Progenitor cell of endocrine pancreas (in vitro differentiated cells): ENCODE data around the gene PUM1. TPM values are rescaled to one million over a fixed set of nuclear protein-coding genes. Genes with fewer than 3 reads are reported as not detected.
A peak's percentile ranks its signal among the peaks of the same experiment; 100 is the strongest.
"Not testable (repeated sequence)": the region's sequence is repeated elsewhere in the genome, so short reads cannot be mapped to it uniquely, and the experiment has no call there.

Source experiments
- DNase-seq: peaks from one replicate; pipeline ENCODE4 v3.0.0; 2021; ENCODE audit warnings: low spot score; ENCODE audit not compliant: unreplicated experiment
- H3K27ac Mint-ChIP-seq: 2 replicates; pipeline ENCODE4 v1.8.0; 2021; ENCODE audit warnings: mild to moderate bottlenecking, moderate library complexity, mixed read lengths
- H3K27me3 Mint-ChIP-seq: 2 replicates; pipeline ENCODE4 v1.8.0; 2021; ENCODE audit warnings: mixed read lengths
- H3K36me3 Mint-ChIP-seq: 2 replicates; pipeline ENCODE4 v1.8.0; 2022; ENCODE audit warnings: mixed read lengths; ENCODE audit not compliant: insufficient read depth
- H3K4me1 Mint-ChIP-seq: 2 replicates; pipeline ENCODE4 v1.8.0; 2021; ENCODE audit warnings: low read depth, mixed read lengths
- H3K4me3 Mint-ChIP-seq: 2 replicates; pipeline ENCODE4 v1.8.0; 2021; ENCODE audit warnings: low read depth, mild to moderate bottlenecking, moderate library complexity, mixed read lengths
- H3K9me3 Mint-ChIP-seq: 2 replicates; pipeline ENCODE4 v1.8.0; 2021; ENCODE audit warnings: low read depth, mixed read lengths
- total RNA-seq: library from RNA; stranded (reverse); gene quantifications from 2 replicates; pipeline ENCODE4 v1.2.1, GENCODE V29; 2021
- TF ChIP-seq, protein P1 (sequence below): fragments of 200-600 bp; sonication (generic); IDR thresholded peaks from one replicate; pipeline ENCODE4 v1.5.0; 2021; ENCODE audit warnings: antibody characterized with exemption, mild to moderate bottlenecking; ENCODE audit not compliant: unreplicated experiment

Gene PUM1
- total RNA-seq, 1 donor from 2014 or later: 249 TPM

DNA sequence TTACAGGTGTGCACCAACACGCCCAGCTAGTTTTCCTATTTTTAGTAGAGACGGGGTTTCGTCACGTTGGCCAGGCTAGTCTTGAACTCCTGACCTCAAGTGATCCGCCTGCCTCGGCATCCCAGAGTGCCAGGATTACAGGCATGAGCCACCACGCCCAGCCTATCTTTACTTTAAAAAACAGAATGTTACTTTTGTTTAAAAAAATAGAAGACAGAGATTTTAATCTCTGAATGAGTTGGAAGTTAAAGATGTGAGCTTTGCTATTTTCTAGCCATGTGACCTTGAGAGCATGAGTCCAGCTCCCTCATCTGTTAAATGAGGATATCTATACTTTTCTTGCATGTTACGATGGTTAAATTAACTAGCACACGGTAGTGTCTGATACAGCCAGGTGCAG lies 3.9 kb upstream of the PUM1 start:
- H3K36me3 Mint-ChIP-seq: peaks cover 2% of the 10 kb centered on the region
- TF ChIP-seq, protein P1, sequence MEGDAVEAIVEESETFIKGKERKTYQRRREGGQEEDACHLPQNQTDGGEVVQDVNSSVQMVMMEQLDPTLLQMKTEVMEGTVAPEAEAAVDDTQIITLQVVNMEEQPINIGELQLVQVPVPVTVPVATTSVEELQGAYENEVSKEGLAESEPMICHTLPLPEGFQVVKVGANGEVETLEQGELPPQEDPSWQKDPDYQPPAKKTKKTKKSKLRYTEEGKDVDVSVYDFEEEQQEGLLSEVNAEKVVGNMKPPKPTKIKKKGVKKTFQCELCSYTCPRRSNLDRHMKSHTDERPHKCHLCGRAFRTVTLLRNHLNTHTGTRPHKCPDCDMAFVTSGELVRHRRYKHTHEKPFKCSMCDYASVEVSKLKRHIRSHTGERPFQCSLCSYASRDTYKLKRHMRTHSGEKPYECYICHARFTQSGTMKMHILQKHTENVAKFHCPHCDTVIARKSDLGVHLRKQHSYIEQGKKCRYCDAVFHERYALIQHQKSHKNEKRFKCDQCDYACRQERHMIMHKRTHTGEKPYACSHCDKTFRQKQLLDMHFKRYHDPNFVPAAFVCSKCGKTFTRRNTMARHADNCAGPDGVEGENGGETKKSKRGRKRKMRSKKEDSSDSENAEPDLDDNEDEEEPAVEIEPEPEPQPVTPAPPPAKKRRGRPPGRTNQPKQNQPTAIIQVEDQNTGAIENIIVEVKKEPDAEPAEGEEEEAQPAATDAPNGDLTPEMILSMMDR: no peak
- H3K9me3 Mint-ChIP-seq: no peaks in the 10 kb centered on the region
- DNase-seq: no peak
- no peak overlapping the region for H3K27ac Mint-ChIP-seq
- H3K4me3 Mint-ChIP-seq: no peak overlapping the region
- H3K4me1 Mint-ChIP-seq: peaks cover 5% of the 10 kb centered on the region
- H3K27me3 Mint-ChIP-seq: no peaks in the 10 kb centered on the region

- peak overlapping the region; percentile 100 for H3K27ac Mint-ChIP-seq
- TF ChIP-seq, protein P1: no peak
- H3K36me3 Mint-ChIP-seq: peaks cover 4% of the 10 kb centered on the region
- H3K27me3 Mint-ChIP-seq: no peaks in the 10 kb centered on the region
- H3K9me3 Mint-ChIP-seq: no peaks in the 10 kb centered on the region
- no peak for DNase-seq
- H3K4me3 Mint-ChIP-seq: peak overlapping the region; percentile 100
- peaks cover 15% of the 10 kb centered on the region for H3K4me1 Mint-ChIP-seq
These were observed 703 bp downstream of the PUM1 start for GRCh38 chr1:31064718-31065309.

DNA sequence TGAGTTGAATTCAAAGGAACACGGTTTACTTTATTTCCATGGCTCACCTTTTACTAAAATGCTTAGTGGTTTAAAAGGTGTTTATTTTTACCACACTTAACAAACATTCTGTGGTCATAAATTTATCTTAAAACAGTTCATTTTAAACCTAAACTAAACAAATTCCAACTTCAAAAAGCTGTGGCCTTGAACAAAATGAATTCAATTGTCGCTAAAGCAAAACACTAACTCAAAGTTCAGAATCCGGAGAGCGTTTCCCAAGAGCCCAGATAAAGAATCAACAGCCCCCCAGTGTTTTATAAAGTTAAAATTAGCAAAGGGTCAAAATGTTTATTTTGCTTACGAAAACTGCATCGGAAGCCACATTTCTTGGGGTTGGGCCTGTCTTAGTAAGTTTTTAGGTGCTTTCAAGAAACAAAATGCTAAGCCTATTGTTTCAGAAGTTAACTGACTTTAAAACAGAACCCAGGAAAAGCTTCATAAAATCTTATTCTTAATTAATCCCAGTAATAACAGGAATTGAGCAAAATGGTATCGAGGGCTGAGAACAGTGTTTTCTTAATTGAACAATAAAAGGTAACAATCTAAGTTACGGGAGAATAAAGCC lies 1.3 kb downstream of the PUM1 start:
- Mint-ChIP-seq H3K27me3 (no peaks in the 10 kb centered on the region), H3K27ac (peak overlapping the region; percentile 100), H3K4me1 (peaks cover 16% of the 10 kb centered on the region), H3K4me3 (peak overlapping the region; percentile 100), H3K9me3 (no peaks in the 10 kb centered on the region), H3K36me3 (peaks cover 7% of the 10 kb centered on the region)
- DNase-seq: no peak
- TF ChIP-seq, protein P1: no peak

DNA sequence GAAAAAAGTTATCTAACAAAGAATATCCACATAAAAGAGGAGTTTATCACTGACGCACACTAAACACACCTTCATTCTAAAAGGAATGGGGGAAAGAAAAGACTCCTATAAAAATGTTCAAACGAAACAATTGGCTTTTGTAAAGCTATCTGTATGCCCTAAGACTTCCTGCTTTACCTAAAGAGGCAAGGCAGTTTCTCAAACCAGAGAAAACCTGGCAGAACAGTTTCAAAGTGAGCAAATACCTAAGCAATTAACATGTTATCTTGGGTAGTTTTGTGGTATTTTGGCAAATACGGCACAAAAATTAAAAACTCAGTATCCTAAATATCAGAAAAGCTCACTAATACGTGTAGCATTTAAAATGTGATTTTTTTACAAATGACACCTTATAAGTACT lies 1.9 kb downstream of the PUM1 start:
- Mint-ChIP-seq H3K36me3 (peaks cover 9% of the 10 kb centered on the region), H3K27me3 (no peaks in the 10 kb centered on the region)

GRCh38 chr1:31062867-31063380 lies 2.6 kb downstream of the PUM1 start:
- DNase-seq: no peak
- no peaks in the 10 kb centered on the region for H3K27me3 Mint-ChIP-seq
- H3K36me3 Mint-ChIP-seq: peaks cover 15% of the 10 kb centered on the region
- peaks cover 20% of the 10 kb centered on the region for H3K4me1 Mint-ChIP-seq
- TF ChIP-seq, protein P1: no peak
- peak overlapping the region; percentile 91 for H3K27ac Mint-ChIP-seq
- H3K4me3 Mint-ChIP-seq: peak overlapping the region; percentile 100
- no peaks in the 10 kb centered on the region for H3K9me3 Mint-ChIP-seq

More for the DNA sequence above, 1.9 kb downstream of the PUM1 start:
- no peaks in the 10 kb centered on the region for H3K9me3 Mint-ChIP-seq
- TF ChIP-seq, protein P1: no peak
- H3K27ac Mint-ChIP-seq: peak overlapping the region; percentile 100
- no peak for DNase-seq
- H3K4me3 Mint-ChIP-seq: peak overlapping the region; percentile 100
- H3K4me1 Mint-ChIP-seq: peaks cover 18% of the 10 kb centered on the region

DNA sequence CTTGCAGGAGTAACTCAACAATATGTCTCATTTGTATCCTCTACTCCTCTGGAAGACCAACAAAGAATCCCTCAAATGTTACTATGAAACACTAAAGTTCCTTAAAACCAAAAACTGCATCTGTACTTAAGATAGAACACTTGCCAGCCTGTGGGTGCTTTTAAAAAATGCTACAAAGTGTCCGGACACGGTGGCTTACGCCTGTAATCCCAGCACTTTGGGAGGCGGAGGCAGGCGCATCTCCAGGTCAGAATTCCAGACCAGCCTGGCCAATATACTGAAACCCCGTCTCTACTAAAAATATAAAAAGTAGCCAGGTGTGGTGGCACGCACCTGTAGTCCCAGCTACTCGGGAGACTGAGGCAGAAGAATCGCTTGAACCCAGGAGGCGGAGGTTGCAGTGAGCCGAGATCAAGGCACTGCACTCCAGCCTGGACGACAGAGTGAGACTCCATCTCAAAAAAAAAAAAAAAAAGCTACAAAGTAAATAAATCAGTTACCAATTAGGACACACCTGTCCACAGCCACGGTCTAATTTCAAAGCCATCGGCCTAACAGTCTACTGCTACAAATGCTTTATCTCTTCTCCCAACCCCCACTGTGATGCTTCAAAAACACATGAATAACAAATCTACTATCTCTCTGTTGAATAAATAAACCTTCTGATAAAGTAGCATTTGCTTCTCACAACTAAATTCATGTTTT lies 3.2 kb downstream of the PUM1 start:
- H3K36me3 Mint-ChIP-seq: peaks cover 18% of the 10 kb centered on the region
- not testable (repeated sequence) for DNase-seq, H3K27me3 Mint-ChIP-seq, H3K9me3 Mint-ChIP-seq
- H3K27ac Mint-ChIP-seq: peak overlapping the region; percentile 91
- peak overlapping the region; percentile 100 for H3K4me3 Mint-ChIP-seq
- H3K4me1 Mint-ChIP-seq: peaks cover 21% of the 10 kb centered on the region
